Neural crest cell (in vitro differentiated cells): ENCODE results near the gene EIF2D. TPM values are rescaled to one million over a fixed set of nuclear protein-coding genes. Genes with fewer than 3 reads are reported as not detected.

Experiments
- DNase-seq: peaks from one replicate; pipeline ENCODE4 v3.0.0; 2021; ENCODE audit warnings: low read depth, mixed read lengths, low spot score
- H3K27ac Mint-ChIP-seq: one replicate; pipeline ENCODE4 v1.8.0; 2021; ENCODE audit warnings: mild to moderate bottlenecking, mixed read lengths; ENCODE audit not compliant: unreplicated experiment
- H3K27me3 Mint-ChIP-seq: 2 replicates; pipeline ENCODE4 v1.8.0; 2021; ENCODE audit warnings: low read depth, mild to moderate bottlenecking, mixed read lengths
- H3K36me3 Mint-ChIP-seq: 2 replicates; pipeline ENCODE4 v1.8.0; 2021; ENCODE audit warnings: low read depth, mild to moderate bottlenecking, mixed read lengths
- H3K4me1 Mint-ChIP-seq: 2 replicates; pipeline ENCODE4 v1.8.0; 2021; ENCODE audit warnings: mixed read lengths
- H3K4me3 Mint-ChIP-seq: one replicate; pipeline ENCODE4 v1.8.0; 2021; ENCODE audit warnings: mild to moderate bottlenecking, mixed read lengths
- H3K9me3 Mint-ChIP-seq: 2 replicates; pipeline ENCODE4 v1.8.0; 2021; ENCODE audit warnings: mixed read lengths
- total RNA-seq: library from RNA; stranded (reverse); gene quantifications from 2 replicates; pipeline ENCODE4 v1.2.1, GENCODE V29; 2021
- TF ChIP-seq, protein P1 (sequence below): fragments of 200-600 bp; sonication (generic); conservative IDR thresholded peaks from 2 replicates; pipeline ENCODE4 v1.5.0; 2021; ENCODE audit warnings: antibody characterized with exemption, mild to moderate bottlenecking

The EIF2D gene
- total RNA-seq, 1 donor from 2014 or later, result 38.2 TPM

DNA sequence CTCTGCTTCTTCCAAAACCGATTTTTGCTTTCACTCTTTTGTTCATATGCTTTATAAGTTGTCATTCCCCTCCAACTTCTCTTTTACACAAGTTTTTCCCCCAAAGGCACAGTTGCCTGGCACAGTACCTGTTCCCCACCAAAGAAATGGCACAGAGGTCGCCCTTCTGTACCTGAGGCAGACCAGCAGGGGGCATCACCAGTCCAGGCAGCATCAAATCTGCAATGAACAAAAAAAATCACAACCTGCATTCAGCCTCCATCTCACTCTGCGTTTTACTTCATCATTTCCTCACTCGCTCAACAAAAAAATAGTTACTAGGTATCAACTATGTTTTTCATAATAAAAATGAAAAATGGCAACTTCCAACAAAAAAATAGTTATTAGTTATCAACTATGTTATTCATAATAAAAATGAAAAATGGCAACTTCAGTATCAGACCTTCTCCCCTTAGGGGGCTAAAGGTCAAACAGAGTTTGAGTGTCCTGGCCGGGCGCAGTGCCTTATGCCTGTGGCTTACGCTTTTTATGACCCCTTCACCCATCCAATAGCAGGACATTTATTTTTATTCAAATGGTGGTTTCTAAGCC, 4.1 kb downstream of the EIF2D start:
- Mint-ChIP-seq H3K36me3 (no peaks in the 10 kb centered on the region), H3K4me1 (peaks cover 15% of the 10 kb centered on the region)
- peak; percentile 48 for DNase-seq

DNA sequence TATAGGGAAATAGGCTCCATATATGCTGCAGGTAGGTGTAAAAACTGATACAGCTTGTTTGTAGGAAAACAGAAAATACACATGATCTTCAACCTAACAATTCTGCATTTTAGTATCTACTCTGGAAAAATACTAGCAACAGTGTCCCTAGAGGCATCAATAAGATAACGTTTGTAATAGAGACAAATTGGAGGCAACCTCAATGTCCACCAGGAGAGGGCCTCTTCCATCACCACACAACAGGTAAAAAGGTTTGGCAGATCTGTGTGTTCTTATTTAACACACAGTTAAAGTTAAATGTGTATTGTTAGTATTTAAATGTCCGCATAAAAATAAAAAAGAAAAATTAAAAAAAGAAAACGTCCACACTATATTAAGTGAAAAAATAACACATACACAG, 5.4 kb downstream of the EIF2D start:
- DNase-seq, result no peak
- Mint-ChIP-seq H3K27me3 (no peaks in the 10 kb centered on the region), H3K4me3 (no peak overlapping the region), H3K4me1 (peaks cover 12% of the 10 kb centered on the region), H3K27ac (no peak overlapping the region), H3K36me3 (no peaks in the 10 kb centered on the region), H3K9me3 (no peaks in the 10 kb centered on the region)
- TF ChIP-seq, protein P1, sequence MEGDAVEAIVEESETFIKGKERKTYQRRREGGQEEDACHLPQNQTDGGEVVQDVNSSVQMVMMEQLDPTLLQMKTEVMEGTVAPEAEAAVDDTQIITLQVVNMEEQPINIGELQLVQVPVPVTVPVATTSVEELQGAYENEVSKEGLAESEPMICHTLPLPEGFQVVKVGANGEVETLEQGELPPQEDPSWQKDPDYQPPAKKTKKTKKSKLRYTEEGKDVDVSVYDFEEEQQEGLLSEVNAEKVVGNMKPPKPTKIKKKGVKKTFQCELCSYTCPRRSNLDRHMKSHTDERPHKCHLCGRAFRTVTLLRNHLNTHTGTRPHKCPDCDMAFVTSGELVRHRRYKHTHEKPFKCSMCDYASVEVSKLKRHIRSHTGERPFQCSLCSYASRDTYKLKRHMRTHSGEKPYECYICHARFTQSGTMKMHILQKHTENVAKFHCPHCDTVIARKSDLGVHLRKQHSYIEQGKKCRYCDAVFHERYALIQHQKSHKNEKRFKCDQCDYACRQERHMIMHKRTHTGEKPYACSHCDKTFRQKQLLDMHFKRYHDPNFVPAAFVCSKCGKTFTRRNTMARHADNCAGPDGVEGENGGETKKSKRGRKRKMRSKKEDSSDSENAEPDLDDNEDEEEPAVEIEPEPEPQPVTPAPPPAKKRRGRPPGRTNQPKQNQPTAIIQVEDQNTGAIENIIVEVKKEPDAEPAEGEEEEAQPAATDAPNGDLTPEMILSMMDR, result peak; percentile 71

More for the DNA sequence above, 4.1 kb downstream of the EIF2D start:
- Mint-ChIP-seq H3K27me3 (no peaks in the 10 kb centered on the region), H3K27ac (no peak overlapping the region), H3K4me3 (no peak overlapping the region), H3K9me3 (no peaks in the 10 kb centered on the region)
- TF ChIP-seq, protein P1, result peak; percentile 76

DNA sequence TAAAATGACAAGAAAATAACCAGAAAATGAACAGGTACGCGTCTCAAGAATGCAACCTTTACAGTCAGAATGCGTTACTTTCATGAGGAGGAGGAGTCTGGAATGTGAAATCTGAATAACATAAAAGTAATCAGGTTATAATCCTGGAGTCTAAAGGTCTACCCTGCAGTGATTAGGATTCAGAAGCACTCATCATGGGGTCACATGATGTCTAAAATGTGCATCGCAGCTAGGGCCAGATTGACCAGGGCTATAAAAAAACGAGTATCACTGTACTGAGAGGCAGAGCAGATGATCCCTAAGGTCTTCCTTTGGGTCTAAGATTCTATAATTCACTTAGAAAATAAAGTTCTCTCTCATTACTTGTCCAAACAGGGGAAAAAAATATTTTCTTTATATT, 7.4 kb downstream of the EIF2D start:
- Mint-ChIP-seq H3K27me3 (no peaks in the 10 kb centered on the region), H3K4me3 (no peak overlapping the region), H3K4me1 (no peaks in the 10 kb centered on the region), H3K27ac (no peak overlapping the region), H3K9me3 (no peaks in the 10 kb centered on the region), H3K36me3 (no peaks in the 10 kb centered on the region)
- TF ChIP-seq, protein P1, result no peak
- DNase-seq, result no peak

DNA sequence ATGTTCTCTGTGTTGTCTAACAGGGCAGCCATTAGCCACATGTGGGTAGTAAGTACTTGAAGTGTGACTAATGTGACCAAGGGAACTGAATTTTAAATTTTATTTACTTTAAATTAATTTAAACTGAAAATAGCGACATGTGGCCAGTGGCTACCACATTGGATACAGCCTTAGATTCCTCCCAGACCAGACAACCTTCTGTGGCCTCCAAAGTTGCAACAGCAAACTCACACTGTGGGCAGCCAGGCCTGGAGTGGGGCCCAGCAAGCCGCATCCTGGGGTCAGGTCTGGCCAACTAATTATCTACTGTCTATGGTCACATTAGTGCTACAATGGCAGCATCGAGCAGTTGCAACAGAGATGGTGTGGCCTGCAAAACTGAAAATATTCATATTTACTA, 11.7 kb downstream of the EIF2D start:
- Mint-ChIP-seq H3K27me3 (no peaks in the 10 kb centered on the region), H3K36me3 (peaks cover 6% of the 10 kb centered on the region)
- TF ChIP-seq, protein P1, result no peak

DNA sequence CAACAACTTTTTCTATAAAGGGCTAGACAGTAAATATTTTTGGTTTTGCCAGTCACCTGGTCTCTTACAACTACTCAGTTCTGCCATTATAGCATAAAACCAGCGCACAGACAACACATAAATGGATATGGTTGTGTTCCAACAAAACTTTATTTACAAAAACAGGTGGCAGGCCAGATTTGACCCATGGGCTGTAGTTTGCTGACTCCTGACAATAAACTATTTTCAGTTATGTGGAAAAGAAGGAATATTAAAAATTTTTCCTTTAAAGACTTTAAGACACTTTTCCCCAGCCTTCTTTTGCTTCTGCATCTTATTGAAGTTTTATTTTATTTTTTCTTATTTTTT, 16.0 kb downstream of the EIF2D start:
- TF ChIP-seq, protein P1, result no peak
- Mint-ChIP-seq H3K27ac (no peak overlapping the region), H3K4me3 (no peak overlapping the region), H3K36me3 (peaks cover 13% of the 10 kb centered on the region), H3K27me3 (no peaks in the 10 kb centered on the region), H3K9me3 (no peaks in the 10 kb centered on the region), H3K4me1 (no peaks in the 10 kb centered on the region)
- no peak for DNase-seq

More for the DNA sequence above, 11.7 kb downstream of the EIF2D start:
- DNase-seq, result no peak
- no peaks in the 10 kb centered on the region for H3K9me3 Mint-ChIP-seq
- H3K4me1 Mint-ChIP-seq, result no peaks in the 10 kb centered on the region
- H3K4me3 Mint-ChIP-seq, result no peak overlapping the region
- H3K27ac Mint-ChIP-seq, result no peak overlapping the region
